PFSK-1 (cell line): ENCODE results near the gene AKAP13.

Source experiments
- TAF1 ChIP-seq: IDR thresholded peaks from 2 replicates; pipeline ENCODE4 v1.6.1; 2012; ENCODE audit warnings: low read length, control low read depth, borderline replicate concordance; ENCODE audit not compliant: insufficient read depth
- TF ChIP-seq, protein P1 (sequence below), 2 experiments: IDR thresholded peaks; 2 replicates each; pipeline versions ENCODE4 v1.6.1 to v1.8.0; 2011 to 2012; ENCODE audit warnings: low read depth in 2 of 2, low read length in 2 of 2, control low read depth in 1 of 2, inconsistent platforms in 1 of 2, mild to moderate bottlenecking in 1 of 2, moderate library complexity in 1 of 2; ENCODE audit not compliant: insufficient read depth in 1 of 2

DNA sequence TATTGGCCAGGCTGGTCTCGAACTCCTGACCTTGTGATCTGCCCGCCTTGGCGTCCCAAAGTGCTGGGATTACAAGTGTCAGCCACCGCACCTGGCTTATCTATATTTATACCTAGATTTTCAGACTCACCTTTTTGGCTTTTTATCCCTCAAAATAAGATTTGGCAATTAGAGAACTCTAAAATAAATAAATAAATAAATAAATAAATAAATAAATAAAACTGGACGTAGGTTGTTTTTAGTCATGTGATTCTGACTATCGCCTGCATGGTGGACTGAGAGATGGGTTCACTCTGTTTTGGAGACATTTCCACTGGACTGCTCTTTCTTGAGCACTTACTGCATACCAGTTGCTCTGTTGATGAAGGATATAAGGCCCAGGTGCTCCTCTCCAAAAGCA lies 46.2 kb upstream of the AKAP13 start:
- no peak for TF ChIP-seq TAF1
- TF ChIP-seq, protein P1, sequence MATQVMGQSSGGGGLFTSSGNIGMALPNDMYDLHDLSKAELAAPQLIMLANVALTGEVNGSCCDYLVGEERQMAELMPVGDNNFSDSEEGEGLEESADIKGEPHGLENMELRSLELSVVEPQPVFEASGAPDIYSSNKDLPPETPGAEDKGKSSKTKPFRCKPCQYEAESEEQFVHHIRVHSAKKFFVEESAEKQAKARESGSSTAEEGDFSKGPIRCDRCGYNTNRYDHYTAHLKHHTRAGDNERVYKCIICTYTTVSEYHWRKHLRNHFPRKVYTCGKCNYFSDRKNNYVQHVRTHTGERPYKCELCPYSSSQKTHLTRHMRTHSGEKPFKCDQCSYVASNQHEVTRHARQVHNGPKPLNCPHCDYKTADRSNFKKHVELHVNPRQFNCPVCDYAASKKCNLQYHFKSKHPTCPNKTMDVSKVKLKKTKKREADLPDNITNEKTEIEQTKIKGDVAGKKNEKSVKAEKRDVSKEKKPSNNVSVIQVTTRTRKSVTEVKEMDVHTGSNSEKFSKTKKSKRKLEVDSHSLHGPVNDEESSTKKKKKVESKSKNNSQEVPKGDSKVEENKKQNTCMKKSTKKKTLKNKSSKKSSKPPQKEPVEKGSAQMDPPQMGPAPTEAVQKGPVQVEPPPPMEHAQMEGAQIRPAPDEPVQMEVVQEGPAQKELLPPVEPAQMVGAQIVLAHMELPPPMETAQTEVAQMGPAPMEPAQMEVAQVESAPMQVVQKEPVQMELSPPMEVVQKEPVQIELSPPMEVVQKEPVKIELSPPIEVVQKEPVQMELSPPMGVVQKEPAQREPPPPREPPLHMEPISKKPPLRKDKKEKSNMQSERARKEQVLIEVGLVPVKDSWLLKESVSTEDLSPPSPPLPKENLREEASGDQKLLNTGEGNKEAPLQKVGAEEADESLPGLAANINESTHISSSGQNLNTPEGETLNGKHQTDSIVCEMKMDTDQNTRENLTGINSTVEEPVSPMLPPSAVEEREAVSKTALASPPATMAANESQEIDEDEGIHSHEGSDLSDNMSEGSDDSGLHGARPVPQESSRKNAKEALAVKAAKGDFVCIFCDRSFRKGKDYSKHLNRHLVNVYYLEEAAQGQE (IDR thresholded peaks at IDR 0.05; ENCODE audit: insufficient read depth in 1 of 2, low read depth in 2 of 2, low read length in 2 of 2), result no peak
